Smooth muscle cell (in vitro differentiated cells): Measurements from ENCODE around the gene PMAIP1. TPM values are rescaled to one million over a fixed set of nuclear protein-coding genes. Genes with fewer than 3 reads are reported as not detected.

ENCODE experiments used
- DNase-seq: peaks from one replicate; lab custom pipeline; 2025; ENCODE audit not compliant: unreplicated experiment; lab: John Stamatoyannopoulos, UW
- H2AFZ ChIP-seq: fragments of 200-600 bp; sonication (generic); 2 replicates; pipeline ENCODE4 v1.6.0; 2016; ENCODE audit warnings: antibody characterized with exemption, low read depth, mild to moderate bottlenecking
- H3F3A ChIP-seq: fragments of 200-600 bp; sonication (generic); 2 replicates; pipeline ENCODE4 v1.6.0; 2017; ENCODE audit warnings: antibody characterized with exemption, low read depth
- H3K27ac ChIP-seq: fragments of 200-600 bp; sonication (generic); 2 replicates; pipeline ENCODE4 v1.5.1; 2016; ENCODE audit warnings: low read depth, mild to moderate bottlenecking
- H3K27me3 ChIP-seq: fragments of 200-600 bp; sonication (generic); 2 replicates; pipeline ENCODE4 v1.6.1; 2016; ENCODE audit warnings: low read depth, mild to moderate bottlenecking
- H3K36me3 ChIP-seq: fragments of 200-600 bp; sonication (generic); 2 replicates; pipeline ENCODE4 v1.5.1; 2016; ENCODE audit warnings: low read depth
- H3K4me1 ChIP-seq: fragments of 200-600 bp; sonication (generic); 2 replicates; pipeline ENCODE4 v1.5.1; 2016; ENCODE audit warnings: low read depth
- H3K4me2 ChIP-seq: fragments of 200-600 bp; sonication (generic); 2 replicates; pipeline ENCODE4 v1.6.0; 2016; ENCODE audit warnings: mild to moderate bottlenecking
- H3K4me3 ChIP-seq: fragments of 200-600 bp; sonication (generic); 2 replicates; pipeline ENCODE4 v1.5.1; 2016; ENCODE audit warnings: mild to moderate bottlenecking
- H3K79me2 ChIP-seq: fragments of 200-600 bp; sonication (generic); 2 replicates; pipeline ENCODE4 v1.6.0; 2016; ENCODE audit warnings: low read depth, mild to moderate bottlenecking
- H3K9ac ChIP-seq: fragments of 200-600 bp; sonication (generic); 2 replicates; pipeline ENCODE4 v1.6.0; 2016; ENCODE audit warnings: low read depth
- H3K9me3 ChIP-seq: fragments of 200-600 bp; sonication (generic); replicated peaks from 2 replicates; pipeline ENCODE4 v1.5.1; 2016; ENCODE audit warnings: low read depth
- H4K20me1 ChIP-seq: fragments of 200-600 bp; sonication (generic); 2 replicates; pipeline ENCODE4 v1.6.0; 2016; ENCODE audit warnings: low read depth
- WGBS: methylation state at CpG from one replicate; pipeline ENCODE4 v1.1.7; 2016; ENCODE audit warnings: low lambda C conversion rate; 5-methylcytosine and 5-hydroxymethylcytosine counted together
- polyA plus RNA-seq: library from polyadenylated mRNA; unstranded; fragments of >200 nt; fragmentation: Nextera tagmentation; extraction: Ambion mirVana; gene quantifications from 2 replicates; pipeline ENCODE4 v1.2.1, GENCODE V29; 2016
- total RNA-seq: library from RNA; depleted of rRNA; stranded (reverse); fragments of >200 nt; gene quantifications from 2 replicates; pipeline ENCODE4 v1.2.3, GENCODE V29; 2014
- TF ChIP-seq, protein P1 (sequence below): fragments of 200-600 bp; sonication (generic); IDR thresholded peaks from 2 replicates; pipeline ENCODE4 v1.5.1; 2017; ENCODE audit warnings: borderline replicate concordance, mild to moderate bottlenecking, antibody characterized with exemption; ENCODE audit not compliant: insufficient read depth, poor library complexity, severe bottlenecking

Gene PMAIP1
- total and polyA plus RNA-seq, 2 experiments from 2014 or later, result 18.0 to 37.5 TPM

DNA sequence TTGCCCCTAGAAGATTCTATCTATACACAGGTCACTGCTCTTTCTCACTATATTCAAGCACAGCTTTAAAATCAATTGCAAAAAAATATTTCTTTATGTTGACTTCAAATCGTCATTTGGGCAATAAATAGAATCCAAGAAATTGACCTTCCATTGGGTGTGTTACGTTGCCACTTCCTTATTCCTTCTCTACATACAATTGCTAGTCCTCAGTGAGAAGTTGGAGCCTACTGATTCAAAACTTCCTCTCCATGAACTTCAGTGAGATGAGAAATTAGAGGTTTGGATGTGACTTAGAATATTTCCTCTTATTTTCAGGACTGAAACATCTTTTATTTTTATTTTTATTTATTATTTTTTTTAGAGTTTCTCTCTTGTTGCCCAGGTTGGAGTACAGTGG, 40.3 kb downstream of the PMAIP1 start:
- Histone ChIP-seq H3K9ac (no peak overlapping the region), H3K9me3 (no peaks in the 10 kb centered on the region), H3K79me2 (no peaks in the 10 kb centered on the region), H3K27ac (no peak overlapping the region), H4K20me1 (no peaks in the 10 kb centered on the region), H3K4me1 (no peaks in the 10 kb centered on the region), H3K36me3 (no peaks in the 10 kb centered on the region), H3K27me3 (peaks cover 8% of the 10 kb centered on the region), H3F3A (no peaks in the 10 kb centered on the region), H2AFZ (no peak overlapping the region), H3K4me2 (no peak overlapping the region), H3K4me3 (no peak overlapping the region)
- DNase-seq, result no peak
- 92% methylated on average over 2 of the region's 2 CpGs for WGBS
- TF ChIP-seq, protein P1, sequence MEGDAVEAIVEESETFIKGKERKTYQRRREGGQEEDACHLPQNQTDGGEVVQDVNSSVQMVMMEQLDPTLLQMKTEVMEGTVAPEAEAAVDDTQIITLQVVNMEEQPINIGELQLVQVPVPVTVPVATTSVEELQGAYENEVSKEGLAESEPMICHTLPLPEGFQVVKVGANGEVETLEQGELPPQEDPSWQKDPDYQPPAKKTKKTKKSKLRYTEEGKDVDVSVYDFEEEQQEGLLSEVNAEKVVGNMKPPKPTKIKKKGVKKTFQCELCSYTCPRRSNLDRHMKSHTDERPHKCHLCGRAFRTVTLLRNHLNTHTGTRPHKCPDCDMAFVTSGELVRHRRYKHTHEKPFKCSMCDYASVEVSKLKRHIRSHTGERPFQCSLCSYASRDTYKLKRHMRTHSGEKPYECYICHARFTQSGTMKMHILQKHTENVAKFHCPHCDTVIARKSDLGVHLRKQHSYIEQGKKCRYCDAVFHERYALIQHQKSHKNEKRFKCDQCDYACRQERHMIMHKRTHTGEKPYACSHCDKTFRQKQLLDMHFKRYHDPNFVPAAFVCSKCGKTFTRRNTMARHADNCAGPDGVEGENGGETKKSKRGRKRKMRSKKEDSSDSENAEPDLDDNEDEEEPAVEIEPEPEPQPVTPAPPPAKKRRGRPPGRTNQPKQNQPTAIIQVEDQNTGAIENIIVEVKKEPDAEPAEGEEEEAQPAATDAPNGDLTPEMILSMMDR, result no peak

DNA sequence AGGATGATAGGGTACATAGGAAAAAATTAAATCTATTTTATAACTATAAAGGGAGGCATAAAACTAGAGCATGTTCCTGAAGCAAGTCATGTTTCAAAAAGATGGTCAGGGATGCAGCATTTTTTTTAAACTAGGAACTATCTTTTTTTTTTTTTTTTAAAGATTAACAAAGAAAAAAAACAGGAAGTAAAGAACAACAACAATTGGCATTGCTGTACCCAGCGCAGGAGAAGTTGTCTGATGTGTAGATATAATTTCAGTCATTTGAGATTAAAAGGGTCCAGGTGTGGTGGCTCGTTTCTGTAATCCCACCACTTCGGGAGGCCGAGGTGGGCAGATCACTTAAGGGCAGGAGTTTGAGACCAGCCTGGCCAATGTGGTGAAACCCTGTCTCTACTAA, 41.5 kb downstream of the PMAIP1 start:
- Histone ChIP-seq H3K4me1 (no peaks in the 10 kb centered on the region), H3K4me2 (no peak overlapping the region), H3F3A (no peaks in the 10 kb centered on the region), H3K4me3 (no peak overlapping the region), H4K20me1 (no peaks in the 10 kb centered on the region), H3K79me2 (no peaks in the 10 kb centered on the region), H3K9ac (no peak overlapping the region), H3K36me3 (no peaks in the 10 kb centered on the region), H3K9me3 (no peaks in the 10 kb centered on the region), H3K27ac (no peak overlapping the region), H2AFZ (no peak overlapping the region), H3K27me3 (peaks cover 11% of the 10 kb centered on the region)
- 95% methylated on average over 4 of the region's 4 CpGs for WGBS
- TF ChIP-seq, protein P1, result no peak
- DNase-seq, result no peak

DNA sequence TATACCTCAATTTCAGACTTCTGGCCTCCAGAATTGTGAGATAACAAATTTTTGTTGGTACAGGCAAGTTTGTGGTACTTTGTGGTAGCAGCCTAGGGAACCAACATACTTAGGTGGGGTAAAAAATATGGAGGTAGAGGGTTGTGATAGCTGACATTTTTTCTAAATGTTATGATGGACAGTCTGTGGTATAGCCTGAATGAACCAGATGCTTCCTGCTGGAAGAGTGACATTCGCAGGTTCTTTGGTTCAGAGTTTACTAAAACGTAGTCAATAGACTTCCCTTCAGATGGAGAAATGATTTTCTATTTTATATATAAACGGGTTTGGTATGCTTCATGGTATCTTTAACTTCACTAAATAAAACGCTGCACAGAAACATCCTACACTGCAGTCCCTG, 42.8 kb downstream of the PMAIP1 start:
- Histone ChIP-seq H3K4me1 (no peaks in the 10 kb centered on the region), H3K79me2 (no peaks in the 10 kb centered on the region), H3F3A (no peaks in the 10 kb centered on the region), H4K20me1 (no peaks in the 10 kb centered on the region), H3K4me3 (no peak overlapping the region), H3K27ac (no peak overlapping the region), H3K27me3 (peaks cover 11% of the 10 kb centered on the region), H3K9me3 (no peaks in the 10 kb centered on the region), H2AFZ (no peak overlapping the region), H3K4me2 (no peak overlapping the region), H3K9ac (no peak overlapping the region), H3K36me3 (no peaks in the 10 kb centered on the region)
- WGBS, result 91% methylated on average over 4 of the region's 4 CpGs
- DNase-seq, result no peak
- TF ChIP-seq, protein P1, result no peak

DNA sequence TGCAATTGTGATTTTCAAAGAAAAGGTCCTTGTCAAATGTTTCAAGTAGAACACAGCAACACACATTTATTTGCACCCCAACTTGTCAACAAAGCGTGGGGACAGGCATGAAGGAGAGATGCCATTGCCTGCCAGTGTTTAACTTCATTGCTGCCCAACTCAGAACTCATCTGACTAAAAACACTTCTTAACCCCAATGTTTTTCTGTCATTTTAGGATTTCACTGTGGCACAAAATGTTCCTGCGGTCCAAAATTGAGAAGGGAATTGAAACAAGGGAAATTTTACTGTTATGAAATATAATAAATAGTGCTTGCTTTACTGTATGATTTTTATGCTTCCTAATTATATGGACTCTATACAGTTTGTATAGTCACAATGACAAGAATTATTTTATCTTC, 45.7 kb downstream of the PMAIP1 start:
- no peaks in the 10 kb centered on the region for H4K20me1 ChIP-seq
- no peaks in the 10 kb centered on the region for H3K79me2 ChIP-seq
- H3K27me3 ChIP-seq, result peaks cover 14% of the 10 kb centered on the region
- no peak for DNase-seq
- no peak overlapping the region for H3K9ac ChIP-seq
- no peaks in the 10 kb centered on the region for H3K4me1 ChIP-seq
- no peak overlapping the region for H3K4me2 ChIP-seq
- no peak overlapping the region for H3K27ac ChIP-seq
- no peak overlapping the region for H2AFZ ChIP-seq
- no peaks in the 10 kb centered on the region for H3K36me3 ChIP-seq
- no peak overlapping the region for H3K4me3 ChIP-seq
- TF ChIP-seq, protein P1, result no peak
- H3F3A ChIP-seq, result no peaks in the 10 kb centered on the region
- 93% methylated on average over 2 of the region's 2 CpGs for WGBS
- H3K9me3 ChIP-seq, result no peaks in the 10 kb centered on the region
